Fibroblast of skin of scalp (primary cell): ENCODE results near the gene CNTNAP1.
"Not testable (repeated sequence)": the region's sequence is repeated elsewhere in the genome, so short reads cannot be mapped to it uniquely, and the experiment has no call there.

Experiments used
- DNase-seq: peaks from one replicate; pipeline ENCODE4 v3.0.0-alpha.2; 2013

CNTNAP1 gene

DNA sequence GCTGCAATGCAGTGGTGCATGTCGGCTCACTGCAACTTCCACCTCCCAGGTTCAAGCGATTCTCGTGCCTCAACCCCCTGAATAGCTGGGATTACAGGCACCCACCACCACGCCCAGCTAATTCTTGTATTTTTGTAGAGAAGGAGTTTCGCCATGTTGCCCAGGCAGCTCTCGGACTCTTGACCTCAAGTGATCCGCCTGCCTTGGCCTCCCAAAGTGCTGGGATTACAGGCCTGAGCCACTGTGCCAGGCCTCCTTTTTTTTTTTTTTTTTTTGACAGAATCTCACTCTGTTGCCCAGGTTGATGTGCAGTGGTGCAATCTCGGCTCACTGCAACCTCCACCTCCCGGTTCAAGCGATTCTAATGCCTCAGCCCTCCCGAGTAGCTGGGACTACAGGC lies 60.6 kb downstream of the CNTNAP1 start:
- not testable (repeated sequence) for DNase-seq

DNA sequence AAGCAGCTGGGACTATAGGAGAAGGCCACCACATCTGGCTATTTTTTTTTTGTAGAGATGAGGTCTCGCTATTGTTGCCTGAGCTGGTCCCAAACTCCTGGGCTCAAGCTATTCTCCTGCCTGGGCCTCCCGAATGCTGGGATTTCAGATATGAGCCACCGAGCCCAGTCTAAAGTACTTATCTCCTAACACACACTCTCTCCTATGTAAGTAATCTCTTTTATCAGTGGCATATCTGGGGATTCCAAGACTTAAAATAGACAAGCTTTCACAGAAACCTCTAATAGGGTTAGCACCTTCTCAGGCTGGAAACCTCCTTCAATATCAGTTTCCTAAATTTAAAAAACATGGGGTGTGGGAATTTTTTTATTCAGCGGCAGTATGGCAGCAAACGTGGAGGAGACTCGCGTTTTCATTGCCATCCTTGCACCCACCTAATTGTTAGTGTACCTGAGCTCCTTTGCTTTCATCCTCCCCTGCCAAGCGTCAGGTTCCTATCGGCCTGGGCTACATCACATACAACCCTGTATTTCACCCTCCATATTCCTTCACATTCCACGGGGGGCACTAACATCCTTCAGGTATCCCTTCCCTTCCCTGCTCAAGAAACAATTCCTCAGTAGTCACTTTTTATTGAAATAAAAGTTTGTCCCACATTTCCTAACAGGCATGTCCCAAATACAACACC lies 61.4 kb downstream of the CNTNAP1 start:
- no peak for DNase-seq

DNA sequence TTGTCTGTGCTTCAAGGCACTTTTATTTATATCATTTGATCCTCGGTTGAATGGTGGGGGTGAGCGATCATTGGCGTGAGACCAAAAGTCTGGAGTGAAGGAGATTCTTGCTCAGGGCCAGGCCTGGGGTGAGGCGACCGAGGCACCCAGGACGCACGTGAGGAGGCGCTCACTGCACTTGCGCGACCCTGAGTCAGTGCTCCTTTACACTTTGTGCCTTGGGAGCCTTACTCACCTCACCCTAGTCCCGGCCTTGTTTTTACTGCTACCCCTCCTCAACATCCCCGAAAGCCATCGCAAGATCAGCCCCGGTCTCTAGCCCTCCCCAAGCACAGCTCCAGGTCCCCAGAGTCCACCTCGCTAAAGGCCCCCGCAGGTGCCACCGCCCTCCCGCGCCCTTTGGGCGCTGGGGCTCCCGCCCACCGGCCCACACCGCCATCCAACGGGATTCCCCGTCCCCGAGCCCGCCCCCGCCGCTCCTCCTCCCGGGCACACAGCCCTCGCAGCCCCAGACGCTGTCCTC lies 62.0 kb downstream of the CNTNAP1 start:
- DNase-seq: peak; percentile 45

DNA sequence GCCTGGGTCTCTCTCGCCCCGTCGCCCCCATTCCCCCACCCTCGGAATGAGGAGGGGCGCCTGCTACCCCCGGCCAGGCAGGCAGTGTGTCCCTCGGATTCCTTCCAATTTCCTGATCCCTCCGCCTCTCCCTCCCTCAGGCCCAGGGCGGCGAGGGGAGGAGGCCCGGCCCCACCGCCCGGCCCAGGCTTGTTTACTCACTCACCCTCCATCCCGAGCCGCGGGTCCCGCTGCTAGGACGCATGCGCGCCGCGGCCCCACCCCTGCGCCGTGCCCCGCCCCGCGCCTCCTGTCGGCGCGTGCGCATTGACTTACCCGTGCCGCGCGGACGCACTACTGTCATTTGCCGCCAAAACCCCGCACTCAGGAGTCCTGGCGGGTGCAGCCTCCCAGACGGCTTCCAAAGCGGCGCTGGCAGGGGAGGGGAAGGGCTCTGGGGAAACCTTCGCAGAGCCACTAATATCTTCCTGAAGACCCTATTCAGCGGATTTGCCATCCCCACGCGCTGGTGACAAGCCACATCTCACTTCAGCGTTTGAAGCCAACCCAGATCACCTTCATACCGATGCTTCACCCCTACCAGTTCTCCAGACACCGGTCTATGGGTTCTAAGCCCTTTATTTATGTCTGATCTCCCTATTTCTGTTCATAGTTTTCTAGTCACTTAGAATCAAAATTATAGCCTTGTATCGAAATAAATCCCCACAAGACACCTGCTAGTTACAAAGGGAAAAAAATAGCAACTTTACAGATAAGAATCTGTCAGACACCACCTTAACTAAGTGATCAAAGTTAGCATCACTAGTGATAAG lies 62.7 kb downstream of the CNTNAP1 start, which contains the start of gene EZH1:
TSS of gene EZH1 (minus strand) at position 235 of the 812 bp plus-strand sequence. CDS start 16,099 bp downstream, outside the sequence.
- DNase-seq: peak; percentile 92

- no peak for DNase-seq
Measured at GRCh38 chr17:42748202-42748907, 66.0 kb downstream of the CNTNAP1 start.

DNA sequence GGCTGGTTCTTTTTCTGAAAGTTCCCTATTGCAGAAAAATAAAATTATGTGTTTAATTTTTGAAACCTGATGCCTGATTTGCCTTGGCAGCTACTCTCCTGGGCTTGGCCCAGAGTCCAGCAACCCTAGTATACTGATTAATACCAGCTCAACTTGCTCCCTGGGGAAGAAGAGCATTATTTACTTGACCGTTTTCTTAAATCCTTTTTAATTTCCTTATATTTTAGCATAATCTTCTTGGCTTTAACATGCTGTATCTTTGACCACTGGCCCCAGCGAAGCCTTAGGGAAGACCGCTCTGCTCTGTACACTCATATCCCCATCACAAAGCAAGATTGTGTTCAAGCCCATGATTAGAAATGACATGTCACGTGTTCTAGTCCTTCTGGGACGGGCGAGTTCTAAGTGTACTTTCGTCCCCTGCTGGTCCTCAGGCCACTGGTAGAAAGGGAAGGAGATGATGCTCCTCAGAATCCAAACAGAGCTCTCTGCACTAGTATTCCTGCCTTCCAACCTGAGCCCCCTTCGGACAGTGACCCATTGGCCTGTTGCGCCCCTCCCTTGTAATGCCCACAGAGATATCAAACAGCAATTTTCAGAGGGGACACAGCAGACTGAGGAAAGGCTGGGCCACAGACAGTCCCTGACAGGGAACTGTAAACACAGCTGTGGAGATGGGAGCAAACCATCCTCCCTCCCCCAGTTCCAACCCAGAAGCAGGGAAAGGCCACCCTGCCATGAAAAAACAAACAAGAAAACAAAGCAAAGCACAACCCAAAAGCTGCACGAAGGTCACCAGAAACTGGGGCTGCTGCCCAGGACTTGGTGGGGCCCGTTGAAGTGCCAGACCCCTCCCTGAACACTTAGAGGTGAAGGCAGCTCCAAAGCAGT lies 66.8 kb downstream of the CNTNAP1 start:
- no peak for DNase-seq
